HEK293 (cell line): Measurements from ENCODE around the gene ADGRF3.

Source experiments
- CTCF ChIA-PET: fragments of 350-600 bp; formaldehyde crosslinking; extraction: SDS; loops from one replicate; lab custom pipeline; 2021; ENCODE audit warnings: antibody characterized with exemption; lab: Yijun Ruan, JAX
- POLR2A ChIA-PET: fragments of 300-600 bp; formaldehyde crosslinking; extraction: SDS; loops from one replicate; lab custom pipeline; 2020; ENCODE audit warnings: antibody characterized with exemption, inconsistent platforms; lab: Yijun Ruan, JAX
- H3K27ac ChIP-seq: fragments of 200-500 bp; sonication (Bioruptor generic); 2 replicates; pipeline ENCODE4 v1.5.1; 2014; ENCODE audit warnings: low read depth, low read length, control low read depth, inconsistent platforms; ENCODE audit errors: extremely low read depth
- H3K36me3 ChIP-seq, 2 experiments: fragments of 200-500 bp in 1 of 2; sonication (Bioruptor generic) in 1 of 2; 1 replicate in 1 of 2; 2 replicates in 1 of 2; pipeline ENCODE4 v1.5.1; 2014 to 2017; ENCODE audit warnings: inconsistent platforms in 2 of 2, low read length in 2 of 2; ENCODE audit not compliant: control insufficient read depth in 2 of 2, insufficient read depth in 1 of 2
- H3K4me1 ChIP-seq: fragments of 200-500 bp; sonication (Bioruptor generic); 2 replicates; pipeline ENCODE4 v1.5.1; 2014; ENCODE audit warnings: mild to moderate bottlenecking, low read length, inconsistent platforms; ENCODE audit not compliant: control insufficient read depth, insufficient read depth
- H3K4me3 ChIP-seq: 2 replicates; pipeline ENCODE4 v1.5.1; 2011; ENCODE audit warnings: low read depth, mild to moderate bottlenecking, control low read depth, low read length, moderate library complexity
- H3K9me3 ChIP-seq: fragments of 200-500 bp; sonication (Bioruptor generic); 2 replicates; pipeline ENCODE4 v1.5.1; 2014; ENCODE audit warnings: low read depth, low read length, inconsistent platforms; ENCODE audit not compliant: control insufficient read depth, insufficient read depth
- ELK4 ChIP-seq: IDR thresholded peaks from 2 replicates; pipeline ENCODE4 v1.6.1; 2011; ENCODE audit warnings: mild to moderate bottlenecking, low read depth, low read length, borderline replicate concordance
- KLF9 ChIP-seq: fragments of 450-650 bp; formaldehyde crosslinking; IDR thresholded peaks from 2 replicates; pipeline ENCODE4 v1.5.1; 2016; ENCODE audit warnings: missing biosample characterization, missing genetic modification characterization, low read depth
- PATZ1 ChIP-seq: fragments of 450-650 bp; formaldehyde crosslinking; IDR thresholded peaks from 2 replicates; pipeline ENCODE4 v1.5.1; 2016; ENCODE audit warnings: missing biosample characterization, missing genetic modification characterization
- SALL2 ChIP-seq: fragments of 450-650 bp; formaldehyde crosslinking; IDR thresholded peaks from 2 replicates; pipeline ENCODE4 v1.5.0; 2017; ENCODE audit warnings: missing biosample characterization, mild to moderate bottlenecking, missing genetic modification characterization, borderline replicate concordance
- SCRT1 ChIP-seq: fragments of 450-650 bp; formaldehyde crosslinking; IDR thresholded peaks from 2 replicates; pipeline ENCODE4 v1.5.1; 2016; ENCODE audit warnings: missing biosample characterization, missing genetic modification characterization, borderline replicate concordance
- SETDB1 ChIP-seq: IDR thresholded peaks from one replicate; pipeline ENCODE4 v1.6.1; 2017; ENCODE audit warnings: mild to moderate bottlenecking, low read length, moderate library complexity, mixed read lengths; ENCODE audit not compliant: insufficient read length
- ZBTB10 ChIP-seq: fragments of 450-650 bp; formaldehyde crosslinking; IDR thresholded peaks from 2 replicates; pipeline ENCODE4 v1.5.1; 2016; ENCODE audit warnings: missing biosample characterization, missing genetic modification characterization
- ZNF18 ChIP-seq: fragments of 450-650 bp; formaldehyde crosslinking; IDR thresholded peaks from 2 replicates; pipeline ENCODE4 v1.5.1; 2016; ENCODE audit warnings: missing biosample characterization, missing genetic modification characterization
- ZNF311 ChIP-seq: fragments of 450-650 bp; formaldehyde crosslinking; IDR thresholded peaks from 2 replicates; pipeline ENCODE4 v1.5.1; 2017; ENCODE audit warnings: missing biosample characterization, missing genetic modification characterization, borderline replicate concordance
- ZNF350 ChIP-seq: fragments of 450-650 bp; formaldehyde crosslinking; IDR thresholded peaks from 2 replicates; pipeline ENCODE4 v1.5.0; 2017; ENCODE audit warnings: missing biosample characterization, mild to moderate bottlenecking, missing genetic modification characterization
- ZNF366 ChIP-seq: fragments of 450-650 bp; formaldehyde crosslinking; conservative IDR thresholded peaks from 2 replicates; pipeline ENCODE4 v1.5.1; 2016; ENCODE audit warnings: missing biosample characterization, missing genetic modification characterization
- ZNF426 ChIP-seq: fragments of 450-650 bp; formaldehyde crosslinking; IDR thresholded peaks from 2 replicates; pipeline ENCODE4 v1.5.1; 2017; ENCODE audit warnings: missing biosample characterization, missing genetic modification characterization, mild to moderate bottlenecking, inconsistent platforms, moderate library complexity
- ZNF510 ChIP-seq: fragments of 450-650 bp; formaldehyde crosslinking; IDR thresholded peaks from 2 replicates; pipeline ENCODE4 v1.5.1; 2018; ENCODE audit warnings: mild to moderate bottlenecking, missing genetic modification characterization, missing biosample characterization; ENCODE audit not compliant: insufficient replicate concordance
- ZNF561 ChIP-seq: fragments of 450-650 bp; IDR thresholded peaks from 2 replicates; pipeline ENCODE4 v1.5.1; 2018; ENCODE audit warnings: missing biosample characterization, missing genetic modification characterization, borderline replicate concordance
- ZNF624 ChIP-seq: fragments of 450-650 bp; formaldehyde crosslinking; IDR thresholded peaks from 2 replicates; pipeline ENCODE4 v1.5.1; 2017; ENCODE audit warnings: missing biosample characterization, missing genetic modification characterization
- ZNF670 ChIP-seq: fragments of 450-650 bp; formaldehyde crosslinking; IDR thresholded peaks from 2 replicates; pipeline ENCODE4 v1.5.1; 2016; ENCODE audit warnings: missing biosample characterization, missing genetic modification characterization, low read depth
- ZNF677 ChIP-seq: fragments of 450-650 bp; IDR thresholded peaks from 2 replicates; pipeline ENCODE4 v1.5.0; 2018; ENCODE audit warnings: missing biosample characterization, mild to moderate bottlenecking, missing genetic modification characterization, moderate library complexity
- TF ChIP-seq, protein P1 (sequence below): fragments of 450-650 bp; formaldehyde crosslinking; IDR thresholded peaks from 2 replicates; pipeline ENCODE4 v1.5.1; 2016; ENCODE audit warnings: missing biosample characterization, missing genetic modification characterization
- TF ChIP-seq, protein P2 (sequence below): sonication (generic); formaldehyde crosslinking; IDR thresholded peaks from 2 replicates; pipeline ENCODE4 v1.8.1; 2022; ENCODE audit warnings: mild to moderate bottlenecking, moderate library complexity, missing genetic modification reagents

ADGRF3 gene

DNA sequence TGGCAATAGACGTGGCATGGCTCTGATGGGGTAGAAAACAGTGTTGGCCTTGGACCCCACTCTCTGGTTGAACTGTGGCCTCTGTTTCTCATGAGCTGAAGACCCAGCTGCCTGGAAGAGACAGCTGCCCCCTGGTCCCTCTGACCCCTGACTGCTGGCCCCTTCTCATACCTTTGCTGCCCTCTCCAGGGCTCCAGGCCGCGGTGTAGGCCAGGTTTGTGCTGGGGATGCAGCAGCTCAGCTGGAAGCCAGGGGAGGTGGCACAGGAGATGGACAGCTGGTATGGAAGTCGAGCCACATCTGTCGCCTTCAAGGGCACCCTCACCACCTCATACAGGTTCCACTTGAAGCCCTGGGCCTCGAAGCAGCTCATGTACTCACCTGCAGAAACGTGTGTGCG, 32.3 kb downstream of the ADGRF3 start:
- H3K4me1 ChIP-seq = no peaks in the 10 kb centered on the region
- H3K27ac ChIP-seq = no peak overlapping the region
- TF ChIP-seq, protein P1, sequence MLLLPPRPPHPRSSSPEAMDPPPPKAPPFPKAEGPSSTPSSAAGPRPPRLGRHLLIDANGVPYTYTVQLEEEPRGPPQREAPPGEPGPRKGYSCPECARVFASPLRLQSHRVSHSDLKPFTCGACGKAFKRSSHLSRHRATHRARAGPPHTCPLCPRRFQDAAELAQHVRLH = no peak
- TF ChIP-seq ZNF677 (tag by site-specific recombination) = no peak
- no peak for TF ChIP-seq ZNF670 (tag by site-specific recombination)
- no peak for TF ChIP-seq ZBTB10 (tag by site-specific recombination)
- no peak for TF ChIP-seq ZNF624 (tag by site-specific recombination)
- H3K36me3 ChIP-seq = no peaks in the 10 kb centered on the region
- ChIA-PET POLR2A (no interaction called here), CTCF (no interaction called here)
- H3K4me3 ChIP-seq = no peak overlapping the region
- H3K9me3 ChIP-seq = no peaks in the 10 kb centered on the region

GRCh38 chr2:26313446-26313845, 33.1 kb downstream of the ADGRF3 start:
- Histone ChIP-seq H3K9me3 (no peaks in the 10 kb centered on the region), H3K4me1 (no peaks in the 10 kb centered on the region), H3K36me3 (no peaks in the 10 kb centered on the region), H3K27ac (no peak overlapping the region), H3K4me3 (no peak overlapping the region)
- POLR2A ChIA-PET = no interaction called here
- TF ChIP-seq KLF9 (tag by site-specific recombination) = no peak
- no peak for TF ChIP-seq SALL2 (tag by site-specific recombination)
- TF ChIP-seq PATZ1 (tag by site-specific recombination) = no peak
- no peak for TF ChIP-seq ZNF426 (tag by site-specific recombination)
- CTCF ChIA-PET = interaction anchor here (0.6 kb wide), 1 partner anchor 8 kb away, joined by 3 read pairs; no protein-coding TSS in a partner anchor

- no peak overlapping the region for H3K27ac ChIP-seq
- TF ChIP-seq ZNF311 (tag by site-specific recombination) (no peak), SCRT1 (tag by site-specific recombination) (no peak)
- no peak overlapping the region for H3K4me3 ChIP-seq
- H3K36me3 ChIP-seq = no peaks in the 10 kb centered on the region
- no peaks in the 10 kb centered on the region for H3K9me3 ChIP-seq
- CTCF ChIA-PET = no interaction called here
- POLR2A ChIA-PET = no interaction called here
- no peaks in the 10 kb centered on the region for H3K4me1 ChIP-seq
Measured at GRCh38 chr2:26312471-26312870, 34.1 kb downstream of the ADGRF3 start.

DNA sequence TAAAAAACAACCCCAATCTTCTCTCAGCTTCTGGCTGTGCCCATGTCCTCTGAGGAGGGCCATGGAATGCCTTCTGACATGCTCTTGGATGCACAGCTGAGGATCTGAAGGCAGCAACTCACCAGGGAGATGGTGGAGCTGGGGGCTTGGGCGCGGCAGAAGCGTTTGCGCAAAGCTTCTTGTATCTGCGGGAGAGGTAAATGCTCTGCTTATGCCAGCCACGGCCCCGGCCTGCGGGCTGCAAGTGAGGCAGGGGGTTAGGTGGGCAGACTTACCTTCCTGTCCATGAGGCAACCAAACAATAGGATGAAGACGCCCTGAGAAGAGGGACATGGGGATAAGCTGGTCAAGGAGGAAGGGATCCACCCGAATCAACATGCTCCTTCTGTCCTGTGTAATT, 36.7 kb downstream of the ADGRF3 start:
- Histone ChIP-seq H3K4me1 (no peaks in the 10 kb centered on the region), H3K4me3 (no peak overlapping the region), H3K9me3 (no peaks in the 10 kb centered on the region), H3K27ac (no peak overlapping the region), H3K36me3 (no peaks in the 10 kb centered on the region)
- ChIA-PET CTCF (interaction anchor here (0.6 to 2.3 kb wide), 2 partner anchors 20 to 437 kb away, joined by 3 to 7 read pairs; no protein-coding TSS in a partner anchor), POLR2A (no interaction called here)
- TF ChIP-seq, protein P2, sequence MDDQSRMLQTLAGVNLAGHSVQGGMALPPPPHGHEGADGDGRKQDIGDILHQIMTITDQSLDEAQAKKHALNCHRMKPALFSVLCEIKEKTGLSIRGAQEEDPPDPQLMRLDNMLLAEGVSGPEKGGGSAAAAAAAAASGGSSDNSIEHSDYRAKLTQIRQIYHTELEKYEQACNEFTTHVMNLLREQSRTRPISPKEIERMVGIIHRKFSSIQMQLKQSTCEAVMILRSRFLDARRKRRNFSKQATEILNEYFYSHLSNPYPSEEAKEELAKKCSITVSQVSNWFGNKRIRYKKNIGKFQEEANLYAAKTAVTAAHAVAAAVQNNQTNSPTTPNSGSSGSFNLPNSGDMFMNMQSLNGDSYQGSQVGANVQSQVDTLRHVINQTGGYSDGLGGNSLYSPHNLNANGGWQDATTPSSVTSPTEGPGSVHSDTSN (CRISPR knock-in tag) = no peak
- TF ChIP-seq ZNF510 (tag by site-specific recombination) = no peak
- no peak for TF ChIP-seq ZNF366 (tag by site-specific recombination)
- no peak for TF ChIP-seq ZNF624 (tag by site-specific recombination)
- no peak for TF ChIP-seq ZNF350 (tag by site-specific recombination)
- no peak for TF ChIP-seq ELK4
- TF ChIP-seq ZNF18 (tag by site-specific recombination) = no peak
- no peak for TF ChIP-seq SETDB1
- TF ChIP-seq ZNF561 (tag by site-specific recombination) = no peak
